HEK293T (cell line): ENCODE data around the gene SDHC.
A peak's percentile ranks its signal among the peaks of the same experiment; 100 is the strongest.

Experiments used
- BHLHE40 ChIP-seq: fragments of 450-650 bp; IDR thresholded peaks from 2 replicates; pipeline ENCODE4 v1.6.1; 2016; ENCODE audit warnings: mild to moderate bottlenecking, moderate library complexity, borderline replicate concordance
- ELF4 ChIP-seq: fragments of 450-650 bp; IDR thresholded peaks from 2 replicates; pipeline ENCODE4 v1.6.1; 2017; ENCODE audit warnings: antibody characterized with exemption
- FOXA1 ChIP-seq: fragments of 450-650 bp; IDR thresholded peaks from 2 replicates; pipeline ENCODE4 v1.6.1; 2016; ENCODE audit warnings: mild to moderate bottlenecking
- FOXK2 ChIP-seq: fragments of 450-650 bp; IDR thresholded peaks from 2 replicates; pipeline ENCODE4 v1.6.1; 2016; ENCODE audit warnings: mild to moderate bottlenecking
- FOXM1 ChIP-seq: fragments of 450-650 bp; IDR thresholded peaks from 2 replicates; pipeline ENCODE4 v1.6.1; 2017; ENCODE audit warnings: mild to moderate bottlenecking, borderline replicate concordance
- HDGF ChIP-seq: fragments of 450-650 bp; IDR thresholded peaks from 2 replicates; pipeline ENCODE4 v1.6.1; 2017; ENCODE audit warnings: antibody characterized with exemption, borderline replicate concordance
- L3MBTL2 ChIP-seq: fragments of 450-650 bp; conservative IDR thresholded peaks from 2 replicates; pipeline ENCODE4 v1.6.1; 2016; ENCODE audit warnings: mild to moderate bottlenecking
- LEF1 ChIP-seq: fragments of 450-650 bp; IDR thresholded peaks from 2 replicates; pipeline ENCODE4 v1.6.1; 2017; ENCODE audit warnings: mild to moderate bottlenecking, borderline replicate concordance
- NFRKB ChIP-seq: fragments of 450-650 bp; IDR thresholded peaks from 2 replicates; pipeline ENCODE4 v1.6.1; 2016; ENCODE audit warnings: mild to moderate bottlenecking, moderate library complexity
- SP1 ChIP-seq: fragments of 450-650 bp; IDR thresholded peaks from 2 replicates; pipeline ENCODE4 v1.6.1; 2017
- SUZ12 ChIP-seq: fragments of 450-650 bp; IDR thresholded peaks from 2 replicates; pipeline ENCODE4 v1.6.1; 2016; ENCODE audit warnings: mild to moderate bottlenecking
- TARDBP ChIP-seq: fragments of 450-650 bp; IDR thresholded peaks from 2 replicates; pipeline ENCODE4 v1.6.1; 2016
- ZNF384 ChIP-seq: fragments of 450-650 bp; IDR thresholded peaks from 2 replicates; pipeline ENCODE4 v1.6.1; 2016
- TF ChIP-seq, protein P1 (sequence below): fragments of 450-650 bp; IDR thresholded peaks from 2 replicates; pipeline ENCODE4 v1.6.1; 2016

DNA sequence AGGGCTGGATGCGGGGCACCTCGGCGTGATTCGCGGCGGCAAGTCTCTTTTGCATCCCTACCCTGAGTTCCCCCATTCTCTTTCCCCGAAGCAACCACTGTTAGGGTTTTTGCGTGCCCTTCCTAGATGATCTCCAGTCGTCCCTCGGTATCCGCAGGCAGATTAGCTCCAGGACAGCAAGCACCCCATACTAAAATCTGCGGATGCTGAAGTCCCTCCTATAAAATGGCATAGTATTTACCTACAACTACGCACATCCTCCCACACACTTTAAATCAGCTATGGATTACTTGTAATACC is 76.3 kb downstream of the SDHC start:
- TF ChIP-seq, protein P1, sequence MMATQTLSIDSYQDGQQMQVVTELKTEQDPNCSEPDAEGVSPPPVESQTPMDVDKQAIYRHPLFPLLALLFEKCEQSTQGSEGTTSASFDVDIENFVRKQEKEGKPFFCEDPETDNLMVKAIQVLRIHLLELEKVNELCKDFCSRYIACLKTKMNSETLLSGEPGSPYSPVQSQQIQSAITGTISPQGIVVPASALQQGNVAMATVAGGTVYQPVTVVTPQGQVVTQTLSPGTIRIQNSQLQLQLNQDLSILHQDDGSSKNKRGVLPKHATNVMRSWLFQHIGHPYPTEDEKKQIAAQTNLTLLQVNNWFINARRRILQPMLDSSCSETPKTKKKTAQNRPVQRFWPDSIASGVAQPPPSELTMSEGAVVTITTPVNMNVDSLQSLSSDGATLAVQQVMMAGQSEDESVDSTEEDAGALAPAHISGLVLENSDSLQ: no peak
- no peak for TF ChIP-seq TARDBP
- no peak for TF ChIP-seq NFRKB
- no peak for TF ChIP-seq SP1
- TF ChIP-seq SUZ12: no peak
- TF ChIP-seq FOXA1: no peak
- TF ChIP-seq FOXM1: no peak
- TF ChIP-seq L3MBTL2: peak; percentile 6; the same call in 1 of the 2 replicates
- TF ChIP-seq ZNF384: no peak
- no peak for TF ChIP-seq FOXK2
- TF ChIP-seq ELF4: no peak
- TF ChIP-seq BHLHE40: no peak
- TF ChIP-seq LEF1: no peak
- TF ChIP-seq HDGF: no peak
